Measurements from ENCODE around the gene MCC.

The MCC gene

GRCh38 chr5:113397046-113397445, 91.2 kb downstream of the MCC start:
- no peak for DNase-seq (ENCODE audit: low read depth)
- no peak for TF ChIP-seq CTCF (conservative IDR thresholded peaks at IDR 0.05; ENCODE audit: low read length)
- H3K4me3 ChIP-seq (ENCODE audit: low read length) = no peak overlapping the region

- no peak overlapping the region for H3K4me3 ChIP-seq (ENCODE audit: low read length)
- DNase-seq (ENCODE audit: low read depth) = no peak
- no peak for TF ChIP-seq CTCF (conservative IDR thresholded peaks at IDR 0.05; ENCODE audit: low read length)
Measured at GRCh38 chr5:113394658-113395057, 93.6 kb downstream of the MCC start.

- DNase-seq (ENCODE audit: low read depth) = no peak
- TF ChIP-seq CTCF (conservative IDR thresholded peaks at IDR 0.05; ENCODE audit: low read length) = no peak
Measured at GRCh38 chr5:113390224-113390623, 98.0 kb downstream of the MCC start.

GRCh38 chr5:113389116-113389515, 99.1 kb downstream of the MCC start:
- no peak for DNase-seq (ENCODE audit: low read depth)
- no peak overlapping the region for H3K4me3 ChIP-seq (ENCODE audit: low read length)
- no peak for TF ChIP-seq CTCF (conservative IDR thresholded peaks at IDR 0.05; ENCODE audit: low read length)

More at GRCh38 chr5:113390224-113390623, 98.0 kb downstream of the MCC start:
- no peak overlapping the region for H3K4me3 ChIP-seq (ENCODE audit: low read length)

- no peak for TF ChIP-seq CTCF (conservative IDR thresholded peaks at IDR 0.05; ENCODE audit: low read length)
- no peak overlapping the region for H3K4me3 ChIP-seq (ENCODE audit: low read length)
- DNase-seq (ENCODE audit: low read depth) = no peak
Measured at GRCh38 chr5:113387844-113388243, 100.4 kb downstream of the MCC start.

GRCh38 chr5:113384782-113385285, 103.4 kb downstream of the MCC start:
- no peak for DNase-seq (ENCODE audit: low read depth)
- TF ChIP-seq CTCF (conservative IDR thresholded peaks at IDR 0.05; ENCODE audit: low read length) = no peak

GRCh38 chr5:113382731-113383130, 105.5 kb downstream of the MCC start:
- TF ChIP-seq CTCF (conservative IDR thresholded peaks at IDR 0.05; ENCODE audit: low read length) = no peak
- no peak for DNase-seq (ENCODE audit: low read depth)

More at GRCh38 chr5:113384782-113385285, 103.4 kb downstream of the MCC start:
- no peak overlapping the region for H3K4me3 ChIP-seq (ENCODE audit: low read length)

More at GRCh38 chr5:113382731-113383130, 105.5 kb downstream of the MCC start:
- no peak overlapping the region for H3K4me3 ChIP-seq (ENCODE audit: low read length)

Data from AG10803 (cell line).